ENCODE data around the gene KRT37. TPM values are rescaled to one million over a fixed set of nuclear protein-coding genes. Genes with fewer than 3 reads are reported as not detected.
"Not testable (repeated sequence)": the region's sequence is repeated elsewhere in the genome, so short reads cannot be mapped to it uniquely, and the experiment has no call there.

Gene KRT37
- polyA plus RNA-seq, 6 donors from 2014 or later, result not detected

GRCh38 chr17:41449008-41449407, 24.6 kb upstream of the KRT37 start:
- H3K27me3 Mint-ChIP-seq, result peaks cover 30 to 80% (median 64%) of the 10 kb centered on the region in 3 donors
- no peak for ATAC-seq (ENCODE audit: low read depth in 2 of 2)

GRCh38 chr17:41448506-41448905, 24.1 kb upstream of the KRT37 start:
- ATAC-seq (ENCODE audit: low read depth in 2 of 2) (no peak), DNase-seq (no peak)
- Mint-ChIP-seq H3K36me3 (no peaks in the 10 kb centered on the region), H3K27ac (no peak overlapping the region), H3K4me3 (peak overlapping the region in 1 of 8 donors; percentile 55), H3K27me3 (peaks cover 33 to 80% (median 63%) of the 10 kb centered on the region in 3 donors), H3K9me3 (no peaks in the 10 kb centered on the region), H3K4me1 (peaks cover 0 to 2% (median 0%) of the 10 kb centered on the region in 3 donors)

More at GRCh38 chr17:41449008-41449407, 24.6 kb upstream of the KRT37 start:
- no peaks in the 10 kb centered on the region for H3K9me3 Mint-ChIP-seq
- DNase-seq, result no peak
- peaks cover 0 to 2% (median 0%) of the 10 kb centered on the region in 3 donors for H3K4me1 Mint-ChIP-seq
- no peaks in the 10 kb centered on the region for H3K36me3 Mint-ChIP-seq
- H3K27ac Mint-ChIP-seq, result no peak overlapping the region
- peak overlapping the region in 2 of 8 donors; percentile 12 to 55 for H3K4me3 Mint-ChIP-seq

- H3K27me3 Mint-ChIP-seq, result peaks cover 36 to 80% (median 65%) of the 10 kb centered on the region in 3 donors
- no peak for ATAC-seq (ENCODE audit: low read depth in 2 of 2)
Measured at GRCh38 chr17:41446806-41447205, 22.4 kb upstream of the KRT37 start.

GRCh38 chr17:41444640-41445039, 20.3 kb upstream of the KRT37 start:
- Mint-ChIP-seq H3K4me3 (no peak overlapping the region), H3K27ac (no peak overlapping the region), H3K9me3 (no peaks in the 10 kb centered on the region), H3K27me3 (peaks cover 47 to 78% (median 73%) of the 10 kb centered on the region in 3 donors), H3K36me3 (no peaks in the 10 kb centered on the region), H3K4me1 (no peaks in the 10 kb centered on the region)
- ATAC-seq (ENCODE audit: low read depth in 2 of 2), result no peak
- no peak for DNase-seq

More at GRCh38 chr17:41446806-41447205, 22.4 kb upstream of the KRT37 start:
- no peak for DNase-seq
- Mint-ChIP-seq H3K9me3 (no peaks in the 10 kb centered on the region), H3K36me3 (no peaks in the 10 kb centered on the region), H3K27ac (no peak overlapping the region), H3K4me1 (peaks cover 0 to 2% (median 0%) of the 10 kb centered on the region in 3 donors), H3K4me3 (no peak overlapping the region)

GRCh38 chr17:41444186-41444585, 19.8 kb upstream of the KRT37 start:
- Mint-ChIP-seq H3K4me3 (no peak overlapping the region), H3K9me3 (no peaks in the 10 kb centered on the region), H3K27ac (no peak overlapping the region), H3K27me3 (peaks cover 52 to 78% (median 74%) of the 10 kb centered on the region in 3 donors), H3K4me1 (no peaks in the 10 kb centered on the region), H3K36me3 (no peaks in the 10 kb centered on the region)
- ATAC-seq (ENCODE audit: low read depth in 2 of 2) (no peak), DNase-seq (no peak)

- ATAC-seq (ENCODE audit: low read depth in 2 of 2) (no peak), DNase-seq (no peak)
- Mint-ChIP-seq H3K9me3 (no peaks in the 10 kb centered on the region), H3K27ac (no peak overlapping the region), H3K4me1 (no peaks in the 10 kb centered on the region), H3K4me3 (no peak overlapping the region), H3K27me3 (peaks cover 45 to 71% (median 67%) of the 10 kb centered on the region in 3 donors), H3K36me3 (no peaks in the 10 kb centered on the region)
Measured at GRCh38 chr17:41442739-41443138, 18.4 kb upstream of the KRT37 start.

GRCh38 chr17:41440531-41441033, 16.2 kb upstream of the KRT37 start, which contains the start of gene KRT38:
KRT38 (minus strand) TSS chr17:41440983; CDS start chr17:41440921, 62 bp downstream.
- ATAC-seq (ENCODE audit: low read depth in 2 of 2) (no peak), DNase-seq (no peak)
- no peak within 1 kb of the TSS for H3K27ac Mint-ChIP-seq
- H3K36me3 Mint-ChIP-seq, result no peaks in the 10 kb centered on the region
- no peaks in the 10 kb centered on the region for H3K4me1 Mint-ChIP-seq
- no peaks in the 10 kb centered on the region for H3K9me3 Mint-ChIP-seq
- H3K4me3 Mint-ChIP-seq, result no peak within 1 kb of the TSS
- H3K27me3 Mint-ChIP-seq, result peaks cover 51 to 63% (median 62%) of the 10 kb centered on the region in 3 donors

- H3K27me3 Mint-ChIP-seq, result peaks cover 52 to 61% (median 58%) of the 10 kb centered on the region in 3 donors
- H3K9me3 Mint-ChIP-seq, result no peaks in the 10 kb centered on the region
- no peak for DNase-seq
- no peak overlapping the region for H3K27ac Mint-ChIP-seq
- no peak for ATAC-seq (ENCODE audit: low read depth in 2 of 2)
- no peaks in the 10 kb centered on the region for H3K4me1 Mint-ChIP-seq
- no peak overlapping the region for H3K4me3 Mint-ChIP-seq
- no peaks in the 10 kb centered on the region for H3K36me3 Mint-ChIP-seq
Measured at GRCh38 chr17:41439375-41439774, 15.0 kb upstream of the KRT37 start.

- Mint-ChIP-seq H3K9me3 (no peaks in the 10 kb centered on the region), H3K4me3 (no peak overlapping the region)
Measured at GRCh38 chr17:41437769-41438168, 13.4 kb upstream of the KRT37 start.

GRCh38 chr17:41437254-41437653, 12.9 kb upstream of the KRT37 start:
- Mint-ChIP-seq H3K27me3 (peaks cover 43 to 59% (median 44%) of the 10 kb centered on the region in 3 donors), H3K9me3 (no peaks in the 10 kb centered on the region), H3K4me1 (no peaks in the 10 kb centered on the region), H3K36me3 (no peaks in the 10 kb centered on the region), H3K27ac (peak overlapping the region in 1 of 6 donors; percentile 34), H3K4me3 (peak overlapping the region in 1 of 8 donors; percentile 35)
- DNase-seq (no peak), ATAC-seq (ENCODE audit: low read depth in 2 of 2) (no peak)

More at GRCh38 chr17:41437769-41438168, 13.4 kb upstream of the KRT37 start:
- Mint-ChIP-seq H3K36me3 (no peaks in the 10 kb centered on the region), H3K27me3 (peaks cover 44 to 60% (median 46%) of the 10 kb centered on the region in 3 donors), H3K4me1 (no peaks in the 10 kb centered on the region), H3K27ac (no peak overlapping the region)
- no peak for DNase-seq
- ATAC-seq (ENCODE audit: low read depth in 2 of 2), result no peak

GRCh38 chr17:41434415-41434814, 10.0 kb upstream of the KRT37 start:
- peaks cover 15 to 52% (median 32%) of the 10 kb centered on the region in 3 donors for H3K27me3 Mint-ChIP-seq
- DNase-seq (no peak), ATAC-seq (ENCODE audit: low read depth in 2 of 2) (no peak)
- H3K9me3 Mint-ChIP-seq, result no peaks in the 10 kb centered on the region
- no peak overlapping the region for H3K4me3 Mint-ChIP-seq
- H3K36me3 Mint-ChIP-seq, result no peaks in the 10 kb centered on the region
- peak overlapping the region in 1 of 6 donors; percentile 20 for H3K27ac Mint-ChIP-seq
- H3K4me1 Mint-ChIP-seq, result no peaks in the 10 kb centered on the region

GRCh38 chr17:41434005-41434404, 9.6 kb upstream of the KRT37 start:
- Mint-ChIP-seq H3K27me3 (peaks cover 11 to 52% (median 32%) of the 10 kb centered on the region in 3 donors), H3K9me3 (no peaks in the 10 kb centered on the region), H3K4me3 (no peak overlapping the region), H3K36me3 (no peaks in the 10 kb centered on the region), H3K4me1 (no peaks in the 10 kb centered on the region), H3K27ac (no peak overlapping the region)
- ATAC-seq (ENCODE audit: low read depth in 2 of 2) (no peak), DNase-seq (no peak)

- DNase-seq (no peak), ATAC-seq (ENCODE audit: low read depth in 2 of 2) (no peak)
- no peak overlapping the region for H3K4me3 Mint-ChIP-seq
- no peaks in the 10 kb centered on the region for H3K36me3 Mint-ChIP-seq
- H3K27ac Mint-ChIP-seq, result no peak overlapping the region
- H3K9me3 Mint-ChIP-seq, result no peaks in the 10 kb centered on the region
- H3K4me1 Mint-ChIP-seq, result no peaks in the 10 kb centered on the region
- peaks cover 11 to 56% (median 36%) of the 10 kb centered on the region in 3 donors for H3K27me3 Mint-ChIP-seq
Measured at GRCh38 chr17:41433586-41433985, 9.2 kb upstream of the KRT37 start.

GRCh38 chr17:41430376-41430775, 6.0 kb upstream of the KRT37 start:
- not testable (repeated sequence) for H3K27ac Mint-ChIP-seq; H3K4me3 Mint-ChIP-seq; ATAC-seq (ENCODE audit: low read depth in 2 of 2); H3K4me1 Mint-ChIP-seq; DNase-seq; H3K9me3 Mint-ChIP-seq; H3K36me3 Mint-ChIP-seq
- H3K27me3 Mint-ChIP-seq, result peaks cover 4 to 60% (median 31%) of the 10 kb centered on the region in 3 donors

Measured in naive B cell (primary cell).